NCI-H1092 (cell line): ENCODE data around the gene QPCT.
"Not testable (repeated sequence)": the region's sequence is repeated elsewhere in the genome, so short reads cannot be mapped to it uniquely, and the experiment has no call there.

Experiments used
- DNase-seq: peaks from one replicate; lab custom pipeline; 2025; lab: John Stamatoyannopoulos, UW

The QPCT gene

DNA sequence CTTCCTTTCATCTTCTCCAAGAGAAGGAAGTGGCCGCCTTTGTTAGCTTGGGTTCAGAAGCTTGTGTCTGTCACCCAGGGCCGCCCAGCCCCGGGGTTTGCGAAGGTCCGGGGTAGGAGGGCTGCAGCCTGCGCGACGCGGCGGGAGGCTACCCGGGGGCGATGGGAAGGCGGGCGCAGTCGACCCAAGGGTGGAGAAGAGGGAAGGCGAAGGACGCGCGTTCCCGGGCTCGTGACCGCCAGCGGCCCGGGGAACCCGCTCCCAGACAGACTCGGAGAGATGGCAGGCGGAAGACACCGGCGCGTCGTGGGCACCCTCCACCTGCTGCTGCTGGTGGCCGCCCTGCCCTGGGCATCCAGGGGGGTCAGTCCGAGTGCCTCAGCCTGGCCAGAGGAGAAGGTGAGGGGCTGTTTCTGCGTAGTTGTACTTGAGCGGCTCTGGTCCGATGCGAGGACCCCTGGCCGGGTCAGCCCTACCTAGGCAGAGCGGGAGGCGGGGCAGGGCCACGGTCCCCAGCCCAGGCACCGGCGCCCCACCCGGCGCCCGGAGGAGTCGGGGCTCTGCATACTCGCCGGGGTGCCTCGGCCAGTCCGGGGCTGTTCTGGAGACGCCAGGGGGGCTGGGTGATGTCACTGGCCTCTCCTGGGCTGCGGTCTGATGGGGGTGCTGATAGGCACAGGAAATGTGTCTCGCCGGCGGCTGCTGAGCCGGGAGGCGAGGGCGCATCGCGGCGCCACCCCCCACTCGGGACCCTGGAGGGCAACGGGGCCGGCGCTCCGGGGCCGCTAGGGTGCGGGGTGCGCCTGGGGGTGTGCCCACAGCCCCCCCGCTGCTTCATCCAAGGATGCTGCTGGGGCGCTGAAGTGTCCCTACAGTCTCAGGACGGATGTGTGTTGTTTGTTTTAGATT is at the start of gene QPCT:
Gene QPCT, plus strand, starts transcription at position 178 of the 909 bp plus-strand sequence. Its CDS starts 102 bp downstream, at position 280.
- DNase-seq: peak; percentile 36

DNA sequence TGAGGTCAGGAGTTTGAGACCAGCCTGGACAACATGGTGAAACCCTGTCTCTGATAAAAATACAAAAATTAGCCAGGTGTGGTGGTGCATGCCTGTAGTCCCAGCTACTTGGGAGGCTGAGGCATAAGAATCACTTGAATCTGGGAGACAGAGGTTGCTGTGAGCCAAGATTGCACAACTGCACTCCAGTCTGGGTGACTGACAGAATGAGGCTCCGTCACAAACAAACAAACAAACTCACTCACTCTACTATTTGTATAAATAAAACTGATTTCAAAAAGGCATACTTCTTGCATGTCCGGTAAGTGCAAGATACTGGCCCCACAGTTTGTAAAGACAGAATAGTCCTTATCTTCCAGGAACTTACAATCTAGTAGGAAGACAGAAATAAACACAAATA is 49.6 kb upstream of the QPCT start:
- DNase-seq: not testable (repeated sequence)

DNA sequence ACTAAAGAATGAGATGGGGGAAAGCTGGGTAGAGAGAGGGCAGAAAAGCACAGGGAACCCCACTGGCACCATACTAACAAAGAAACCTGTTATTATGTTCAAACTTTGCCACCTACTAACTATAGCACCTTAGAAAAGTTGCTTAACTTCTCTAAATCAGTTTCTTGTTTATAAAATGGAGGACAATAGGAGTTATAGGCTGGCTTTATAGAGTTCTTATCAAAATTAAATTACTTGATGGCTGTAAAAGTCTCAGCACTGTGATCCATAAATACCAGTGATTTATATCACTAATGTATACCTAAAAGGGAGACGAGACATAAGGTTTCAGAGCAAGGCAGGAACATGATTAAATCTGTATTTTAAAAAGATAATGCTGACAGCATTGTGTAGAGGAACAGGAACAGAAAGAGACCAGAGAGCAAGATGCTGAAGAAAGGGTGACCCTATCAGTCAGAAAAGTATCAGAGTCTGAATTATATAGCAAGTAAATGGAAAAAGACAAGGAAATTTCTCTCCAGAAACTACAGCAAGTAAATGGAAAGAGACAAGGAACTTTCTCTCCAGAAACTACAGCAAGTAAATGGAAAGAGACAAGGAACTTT is 48.9 kb upstream of the QPCT start:
- DNase-seq: no peak

DNA sequence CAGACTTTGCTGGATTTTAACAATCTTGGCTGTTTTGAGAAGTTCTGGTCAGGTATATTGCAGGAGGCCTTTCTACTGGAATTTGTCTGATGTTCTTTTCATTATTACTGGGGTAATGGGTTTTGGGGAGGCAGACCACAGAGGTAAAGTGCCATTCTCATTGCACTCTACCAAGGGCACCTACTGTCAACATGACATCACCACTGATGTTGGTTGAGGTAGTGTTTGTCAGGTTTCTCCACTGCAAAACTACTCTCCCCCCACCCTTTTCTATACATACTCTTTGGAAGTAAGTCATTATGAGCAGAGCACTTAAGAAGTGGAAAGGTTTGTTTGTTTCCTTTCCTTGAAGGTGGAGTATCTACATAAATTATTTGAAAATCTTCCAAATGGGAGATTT is 46.8 kb upstream of the QPCT start:
- no peak for DNase-seq

DNA sequence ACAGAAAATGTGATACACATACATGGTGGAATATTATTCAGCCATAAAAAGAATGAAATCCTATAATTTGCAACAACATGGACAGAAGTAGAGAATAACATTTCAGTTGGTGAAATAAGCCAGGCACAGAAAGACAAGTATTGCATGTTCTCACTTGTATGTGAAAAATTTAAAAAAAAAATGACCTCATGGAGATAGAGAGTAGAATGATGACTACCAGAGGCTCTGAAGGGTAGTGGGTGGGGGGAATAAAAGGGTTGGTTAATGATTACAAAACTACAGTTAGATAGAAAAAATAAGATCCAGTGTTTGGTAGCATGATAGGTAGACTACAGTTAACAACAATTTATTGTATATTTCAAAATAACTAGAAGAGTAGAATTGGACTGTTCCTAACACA is 44.3 kb upstream of the QPCT start:
- DNase-seq: no peak

DNA sequence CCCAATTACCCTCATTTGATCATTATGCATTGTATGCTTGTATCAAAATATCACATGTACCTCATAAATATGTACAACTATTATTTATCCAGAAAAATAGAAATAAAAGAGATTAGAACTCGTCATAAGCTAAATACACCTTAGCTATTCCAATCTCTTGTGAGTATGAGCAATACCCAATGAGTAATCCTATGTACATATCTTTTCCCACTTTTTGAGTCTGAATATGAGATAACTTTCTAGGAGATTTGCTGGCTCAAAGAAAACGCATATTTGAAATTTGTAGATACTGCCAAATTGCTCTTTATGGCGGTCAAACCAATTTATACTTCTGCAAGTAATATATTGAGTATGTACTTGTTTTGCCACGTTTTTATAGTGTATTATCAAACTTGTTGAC is 43.9 kb upstream of the QPCT start:
- no peak for DNase-seq

DNA sequence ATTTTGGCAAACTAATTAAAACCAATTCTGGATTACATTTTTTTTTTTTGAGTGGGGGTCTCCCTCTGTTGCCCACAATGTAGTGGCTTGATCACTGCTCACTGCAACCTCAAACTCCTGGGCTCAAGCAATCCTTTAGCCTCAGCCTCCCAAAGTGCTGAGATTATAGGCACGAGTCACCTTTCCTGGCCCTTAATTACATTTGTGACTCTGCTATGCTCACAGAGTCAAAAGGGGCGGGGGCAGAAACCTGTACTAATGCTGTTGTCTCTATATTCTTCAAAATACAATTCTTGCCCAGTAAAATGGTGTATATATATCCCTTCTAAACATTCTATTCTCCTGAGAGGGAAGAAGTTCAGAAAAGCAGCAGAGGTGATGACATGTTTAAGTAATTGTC is 43.0 kb upstream of the QPCT start:
- DNase-seq: no peak

DNA sequence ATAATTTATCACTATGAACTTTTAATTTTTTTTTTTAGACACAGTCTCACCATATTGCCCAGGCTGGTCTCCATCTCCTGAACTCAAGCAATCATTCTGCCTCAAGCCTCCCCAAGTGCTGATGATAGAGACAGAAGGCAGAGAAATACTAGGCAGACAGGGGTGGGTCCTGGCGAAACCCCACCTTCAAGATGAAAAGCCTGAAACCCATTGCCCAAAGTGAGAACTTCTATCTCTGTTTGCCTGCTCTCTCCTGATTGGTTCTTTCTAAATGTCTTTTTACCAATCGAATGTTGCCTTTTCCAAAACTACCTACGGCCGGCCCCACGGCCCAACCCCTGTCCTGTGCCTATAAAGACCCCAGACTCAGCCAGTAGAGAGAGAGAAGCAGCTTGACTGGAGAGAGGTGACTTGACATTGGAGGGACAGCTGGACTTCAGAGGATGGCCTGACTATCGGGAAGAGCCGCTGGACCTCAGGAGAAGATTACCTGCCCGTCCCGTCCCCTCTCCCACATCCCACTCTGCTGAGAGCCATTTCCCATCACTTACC is 41.7 kb upstream of the QPCT start:
- DNase-seq: no peak

DNA sequence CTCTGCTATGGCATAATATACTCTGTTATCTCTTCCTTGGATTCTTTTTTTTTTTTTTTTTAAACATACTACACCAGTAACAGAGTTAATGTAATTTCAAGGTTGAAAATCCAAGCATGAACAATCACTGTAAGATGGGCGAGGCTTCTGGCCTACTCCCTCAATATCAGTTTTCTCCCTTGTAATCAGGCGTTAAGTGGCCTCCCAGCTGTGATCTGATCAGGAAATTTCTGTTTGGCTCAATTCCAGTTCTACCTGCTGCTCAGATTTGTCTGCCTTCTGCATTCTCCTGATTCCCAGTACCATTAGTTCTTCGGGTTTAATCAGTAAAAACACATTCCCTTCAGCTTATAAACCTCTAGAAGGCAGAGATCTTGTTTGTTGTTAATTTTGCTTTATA is 38.4 kb upstream of the QPCT start:
- DNase-seq: peak; percentile 11

DNA sequence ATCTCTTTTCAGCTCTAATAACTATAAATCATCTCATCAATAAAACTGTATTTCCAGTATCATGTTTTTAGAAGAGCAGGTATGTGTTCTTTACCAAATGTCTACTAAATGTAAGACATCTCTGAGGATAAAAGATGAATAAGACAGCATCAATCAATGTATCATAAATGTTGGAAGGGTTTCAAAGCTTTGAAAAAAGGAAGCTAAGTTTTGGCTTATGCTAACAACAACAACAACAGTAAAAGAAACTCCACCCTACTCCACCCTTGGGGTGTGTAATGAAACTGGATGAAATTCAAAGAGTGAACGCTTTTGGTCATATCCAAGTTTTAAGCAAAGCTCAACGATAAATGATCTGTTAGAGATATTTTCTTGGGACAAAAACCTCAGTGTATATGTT is 36.9 kb upstream of the QPCT start:
- DNase-seq: no peak

DNA sequence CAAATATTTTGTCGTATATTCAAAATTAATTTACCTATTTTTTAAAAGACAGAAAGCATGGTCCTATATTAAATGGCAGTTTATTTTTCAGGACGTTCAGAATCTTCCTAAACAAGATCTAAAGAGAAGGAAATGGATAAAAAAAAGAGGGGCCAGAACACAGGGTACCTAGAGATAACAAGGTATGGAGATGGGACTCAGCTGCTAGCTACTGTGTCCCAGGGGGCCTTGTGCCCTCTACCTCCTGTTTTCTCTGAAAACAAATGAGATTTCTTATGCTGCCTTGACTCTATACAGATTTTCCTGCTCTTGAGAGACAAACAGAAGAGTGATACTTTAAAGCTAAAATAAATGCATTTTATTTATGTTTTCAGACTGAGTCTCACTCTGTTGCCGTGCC is 29.1 kb upstream of the QPCT start:
- no peak for DNase-seq

DNA sequence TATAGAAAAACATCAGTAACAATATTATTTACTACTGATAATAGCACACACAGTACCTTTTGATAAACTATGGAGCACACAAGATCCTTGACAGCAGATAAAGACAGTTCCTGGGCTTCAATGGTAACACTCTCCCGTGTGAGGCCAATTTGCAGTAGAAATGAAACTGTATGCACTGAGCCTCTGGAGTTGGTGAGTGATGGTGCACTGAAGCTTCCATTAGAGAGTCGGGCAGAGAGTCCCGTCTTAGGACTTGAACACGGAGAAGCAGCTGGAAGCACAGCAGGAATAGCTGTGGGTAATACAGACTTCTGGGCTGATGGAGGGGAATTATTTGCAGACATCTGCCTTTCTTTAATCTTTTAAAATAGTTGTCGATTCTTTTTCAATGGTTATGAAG is 28.2 kb upstream of the QPCT start:
- DNase-seq: no peak

DNA sequence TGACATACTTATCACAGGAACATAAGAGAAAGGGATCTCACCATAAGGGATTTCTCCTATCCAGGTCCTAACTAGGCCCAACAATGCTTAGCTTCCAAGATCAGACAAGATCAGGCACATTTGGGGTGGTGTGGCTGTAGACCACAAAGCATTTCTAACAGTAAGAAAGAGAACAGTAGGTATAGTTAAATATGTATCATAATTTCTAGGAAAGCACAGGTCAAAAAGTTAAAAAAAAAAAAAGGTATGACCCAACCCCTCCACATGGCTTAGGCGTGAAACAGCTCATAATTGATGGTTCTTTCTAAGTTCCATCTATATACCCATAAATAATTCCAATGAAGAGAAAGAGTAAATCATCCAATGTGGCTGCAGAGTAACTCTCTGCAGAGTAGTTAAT is 26.7 kb upstream of the QPCT start:
- DNase-seq: no peak

DNA sequence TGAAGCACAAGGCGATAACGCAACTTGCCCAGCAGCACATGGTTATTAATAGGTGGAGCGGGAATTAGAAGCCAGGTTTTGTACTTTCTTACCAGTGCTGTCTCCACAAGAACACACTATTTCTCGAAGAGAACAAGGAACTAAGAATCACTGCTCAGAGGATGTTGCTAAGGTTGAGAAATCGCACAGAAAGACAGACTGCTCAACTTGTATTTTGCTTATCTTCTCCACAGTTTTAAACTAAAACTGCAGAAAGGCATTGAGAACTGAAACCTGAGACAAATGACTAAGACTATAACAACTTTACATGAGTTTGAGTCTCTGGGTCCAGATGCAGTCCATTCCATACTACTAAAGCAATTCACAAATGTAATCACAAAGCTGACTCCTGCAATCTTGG is 26.0 kb upstream of the QPCT start:
- DNase-seq: no peak

DNA sequence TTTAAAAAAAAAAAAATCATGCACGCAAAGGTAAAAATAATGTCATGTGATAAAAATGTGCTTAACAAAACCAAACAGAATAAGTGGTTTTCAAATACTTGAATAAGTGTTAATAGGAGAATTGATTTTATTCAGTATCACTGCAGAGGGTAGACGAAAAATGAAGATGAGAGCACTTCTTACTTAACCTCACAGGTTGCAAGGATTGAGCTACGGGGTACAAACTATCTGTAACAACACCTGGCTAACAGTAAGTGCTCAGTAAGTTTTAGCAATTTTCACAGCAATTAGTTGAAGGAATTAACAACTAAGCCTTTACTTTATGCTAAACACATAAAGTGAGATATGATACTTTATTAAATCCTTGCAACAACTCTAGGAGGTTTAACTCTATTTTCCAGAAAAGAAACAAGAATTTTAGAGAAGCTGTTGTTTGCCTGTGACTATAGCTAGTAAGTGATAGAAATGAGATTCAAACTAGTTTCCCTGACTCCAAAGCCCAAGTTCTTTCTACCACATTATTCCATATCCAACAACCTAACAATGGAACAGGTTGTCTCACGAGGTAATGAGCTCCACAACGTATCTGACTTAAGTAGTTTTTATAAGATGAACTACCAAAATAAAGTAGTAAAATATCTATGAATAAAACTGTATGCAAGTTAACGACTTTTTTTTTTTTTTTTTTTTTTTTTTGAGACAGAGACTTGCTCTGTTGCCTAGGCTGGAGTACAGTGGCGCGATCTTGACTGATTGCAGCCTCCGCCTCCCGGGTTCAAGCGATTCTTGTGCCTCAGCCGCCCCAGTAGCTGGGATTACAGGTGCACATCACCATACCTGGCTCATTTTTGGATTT is 24.4 kb upstream of the QPCT start:
- no peak for DNase-seq

DNA sequence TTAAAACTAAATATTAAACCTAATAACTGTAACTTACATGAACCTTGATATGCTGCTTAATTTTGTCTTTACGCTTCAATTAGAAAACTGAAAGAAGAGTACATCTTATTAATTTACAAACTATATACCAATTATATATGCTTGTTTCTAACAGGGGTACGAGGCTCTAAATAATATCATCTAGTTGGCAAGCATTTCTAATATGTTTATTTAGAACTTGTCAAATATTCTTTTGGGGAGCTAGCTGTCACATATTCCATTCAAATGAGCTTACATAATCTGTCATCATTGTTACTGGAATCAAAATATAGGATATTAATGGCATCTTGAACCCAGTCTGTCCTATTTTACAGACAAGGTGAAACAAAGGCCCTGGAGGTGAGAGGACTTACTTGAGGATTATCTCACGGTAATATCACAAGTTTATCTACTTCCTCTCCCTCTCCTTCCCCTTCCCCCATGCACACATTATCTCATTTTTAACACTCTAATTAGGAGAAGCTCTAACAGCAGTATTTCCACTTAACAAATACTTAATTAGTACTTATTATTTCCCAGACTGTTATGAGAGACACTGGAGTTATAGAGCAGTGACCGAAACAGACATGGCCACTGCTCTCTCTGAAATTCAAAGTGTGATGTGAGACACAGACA is 23.3 kb upstream of the QPCT start:
- no peak for DNase-seq

DNA sequence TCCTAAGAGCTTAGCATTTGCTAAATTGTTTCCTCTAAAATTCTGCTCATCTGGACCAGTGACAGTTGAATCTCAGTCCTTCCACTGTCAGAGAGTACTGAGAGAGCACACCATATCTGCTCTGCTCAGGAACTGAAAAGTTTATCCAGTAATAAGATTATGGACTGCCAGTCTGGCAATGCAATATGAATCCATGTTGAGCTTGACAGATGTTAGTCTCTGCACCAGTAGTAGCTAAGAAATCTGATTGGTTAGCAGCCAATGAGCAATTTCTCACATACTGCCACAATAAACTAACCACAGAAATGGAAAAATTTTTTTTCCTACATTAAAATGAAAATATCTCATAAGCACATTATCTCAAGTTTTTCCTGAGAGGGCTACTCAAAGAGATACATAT is 22.1 kb upstream of the QPCT start:
- DNase-seq: no peak

DNA sequence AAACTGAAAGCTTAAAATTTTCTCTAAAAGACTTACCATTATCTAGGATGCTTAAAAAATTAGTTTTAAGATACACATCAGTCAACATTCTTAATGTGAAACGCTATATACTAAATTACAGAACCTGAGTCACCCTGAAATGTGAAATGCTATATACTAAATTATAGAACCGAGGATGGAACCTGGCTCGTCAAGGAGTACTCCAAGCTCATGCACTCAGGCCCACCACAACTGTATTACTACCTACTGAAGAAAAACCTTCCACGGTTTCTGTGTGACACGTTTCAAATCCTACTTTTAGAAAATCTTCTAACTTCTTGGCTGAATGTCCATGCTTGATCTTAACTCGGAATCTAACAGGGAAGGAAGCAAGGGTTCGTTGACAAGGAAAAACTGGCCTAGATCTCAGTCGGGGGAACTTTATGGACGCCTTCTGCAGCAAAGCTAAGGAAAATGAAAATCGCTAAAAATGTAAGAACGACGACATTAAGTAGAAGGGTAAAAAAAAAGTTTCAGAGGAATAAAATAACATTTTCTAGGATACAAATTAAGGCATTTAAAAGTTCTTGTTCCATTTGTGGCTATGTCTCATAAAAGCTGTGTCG is 21.2 kb upstream of the QPCT start:
- no peak for DNase-seq

DNA sequence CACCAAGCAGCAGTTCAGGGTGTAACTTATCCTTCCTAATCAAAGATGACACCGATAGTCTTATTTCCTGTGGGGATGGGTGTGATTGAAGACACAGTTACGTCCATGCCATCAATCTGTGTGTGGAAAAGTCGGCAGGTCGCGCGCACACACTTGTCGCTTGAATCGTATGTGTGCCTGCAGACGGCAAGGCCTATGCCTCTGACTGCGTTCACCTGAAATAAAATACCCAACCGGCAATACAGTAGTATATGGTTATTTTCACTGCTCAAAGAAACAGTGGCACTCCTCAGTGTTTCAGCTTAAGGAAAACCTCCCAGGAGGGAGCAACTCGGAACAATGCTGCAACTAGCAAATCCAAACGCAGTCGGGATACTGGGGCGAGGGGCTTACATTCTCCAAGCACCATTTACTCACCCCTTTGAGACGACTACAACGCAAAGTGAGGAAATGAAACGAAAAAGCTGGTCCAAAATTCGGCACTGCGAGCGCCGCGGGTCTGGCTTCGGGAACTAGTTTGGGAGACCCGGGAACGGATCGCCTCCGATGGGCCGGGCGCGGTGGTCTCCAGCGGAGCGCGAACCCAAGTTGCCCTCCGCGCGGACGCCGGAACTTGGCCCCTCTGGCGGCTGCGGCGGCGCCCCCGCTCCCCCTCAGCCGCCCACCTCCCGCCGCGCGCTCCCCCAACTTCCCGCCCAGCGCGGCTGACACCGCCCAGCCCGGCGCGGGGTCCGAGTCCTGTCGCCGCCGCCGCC is 20.5 kb upstream of the QPCT start:
- DNase-seq: no peak

DNA sequence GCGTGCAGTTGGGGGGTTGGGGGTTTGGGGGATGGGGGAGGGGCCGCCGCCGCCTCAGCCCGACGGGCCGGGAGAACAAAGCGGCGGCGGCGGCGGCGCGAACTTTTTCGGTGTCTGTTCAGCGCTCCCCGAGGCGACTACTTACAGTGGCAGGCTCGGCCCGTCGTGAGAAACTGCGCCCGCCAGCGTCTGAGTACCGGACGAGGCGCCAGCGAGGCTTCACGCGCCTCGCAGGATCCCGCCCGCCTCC is 20.0 kb upstream of the QPCT start:
- DNase-seq: no peak
